Left lung (tissue), 10 donors: Measurements from ENCODE around the gene RAPGEF5. TPM values are rescaled to one million over a fixed set of nuclear protein-coding genes. Genes with fewer than 3 reads are reported as not detected.

Experiments used
- ATAC-seq: fragments of 200-7000 bp; cut with Tn5 transposase; one replicate; pipeline ENCODE4 v1.9.1; 2020; ENCODE audit warnings: moderate library complexity
- DNase-seq, 4 donors: peaks; one replicate each; pipeline ENCODE4 v3.0.0-alpha.2; 2013 to 2020
- H3K27ac ChIP-seq, 2 donors: fragments of 200-600 bp; sonication (generic) in 1 of 2; one replicate each; pipeline versions ENCODE4 v1.5.0 to v1.8.0; 2020 to 2021
- H3K27me3 ChIP-seq, 2 donors: fragments of 200-600 bp; sonication (generic) in 1 of 2; one replicate each; pipeline versions ENCODE4 v1.5.0 to v1.8.0; 2020 to 2021
- H3K36me3 ChIP-seq, 2 donors: fragments of 200-600 bp; sonication (generic) in 1 of 2; one replicate each; pipeline versions ENCODE4 v1.5.0 to v1.8.0; 2020 to 2021
- H3K4me1 ChIP-seq, 2 donors: fragments of 200-600 bp; one replicate each; pipeline ENCODE4 v1.8.0; 2021
- H3K4me3 ChIP-seq, 2 donors: fragments of 200-600 bp; sonication (generic) in 1 of 2; one replicate each; pipeline versions ENCODE4 v1.5.0 to v1.8.0; 2020 to 2021; ENCODE audit warnings: mild to moderate bottlenecking in 1 of 2
- H3K9me3 ChIP-seq, 2 donors: fragments of 200-600 bp; sonication (generic) in 1 of 2; one replicate each; pipeline versions ENCODE4 v1.5.0 to v1.8.0; 2020 to 2021
- intact Hi-C, 2 donors: fragments of 100-400 bp; cut with DNase I; formaldehyde crosslinking; loops; one replicate each; pipeline versions ENCODE4 v1.11.2 to v1.14.2; 2022
- polyA plus RNA-seq, 6 donors: library from polyadenylated mRNA; unstranded; fragments of 120-200 nt; gene quantifications; one replicate each; pipeline ENCODE4 v1.2.1, GENCODE V29; 2013; ENCODE audit not compliant: insufficient read length in 6 of 6
- total RNA-seq, 2 donors: library from RNA; stranded (reverse); fragmentation: NEBNext Ultra II Directional; extraction: Animal tissue kit (Norgen Biotek cat#: 25700); gene quantifications; one replicate each; pipeline ENCODE4 v1.2.1, GENCODE V29; 2021
- TF ChIP-seq, protein P1 (sequence below), 2 donors: fragments of 200-600 bp; sonication (generic) in 1 of 2; IDR thresholded peaks; one replicate each; pipeline versions ENCODE4 v1.5.0 to v1.8.0; 2021; ENCODE audit warnings: antibody characterized with exemption in 2 of 2
- donor health status: DM: no; HTN: yes; CAD: no.
- donor health status: DM: no; HTN: no; CAD: no.

RAPGEF5 gene
- total and polyA plus RNA-seq, 8 donors, result 44.2 to 98.7 (median 81.7) TPM

DNA sequence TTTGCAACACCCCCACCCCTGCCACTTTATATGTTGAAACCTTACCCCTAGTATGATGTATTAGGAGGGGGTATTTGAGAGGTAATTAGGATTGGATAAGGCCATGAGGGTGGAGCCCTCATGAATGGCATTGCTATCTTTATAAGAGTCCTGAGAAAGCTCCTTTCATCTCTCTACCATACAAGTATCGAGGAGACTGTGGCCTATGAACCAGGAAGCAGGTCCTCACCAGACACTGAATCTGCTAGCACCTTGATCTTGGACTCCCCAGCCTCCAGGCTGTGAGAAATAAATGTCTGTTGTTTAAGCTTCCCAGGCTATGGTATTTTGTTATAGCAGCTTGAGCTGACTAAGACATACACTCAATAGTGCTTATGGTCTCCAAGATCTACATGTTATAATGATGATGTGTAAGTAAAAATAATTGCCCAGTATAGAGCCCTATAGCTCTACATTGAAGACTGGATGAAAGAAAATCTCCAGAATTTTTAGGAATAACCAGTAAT lies 188.8 kb downstream of the RAPGEF5 start:
- TF ChIP-seq, protein P1, sequence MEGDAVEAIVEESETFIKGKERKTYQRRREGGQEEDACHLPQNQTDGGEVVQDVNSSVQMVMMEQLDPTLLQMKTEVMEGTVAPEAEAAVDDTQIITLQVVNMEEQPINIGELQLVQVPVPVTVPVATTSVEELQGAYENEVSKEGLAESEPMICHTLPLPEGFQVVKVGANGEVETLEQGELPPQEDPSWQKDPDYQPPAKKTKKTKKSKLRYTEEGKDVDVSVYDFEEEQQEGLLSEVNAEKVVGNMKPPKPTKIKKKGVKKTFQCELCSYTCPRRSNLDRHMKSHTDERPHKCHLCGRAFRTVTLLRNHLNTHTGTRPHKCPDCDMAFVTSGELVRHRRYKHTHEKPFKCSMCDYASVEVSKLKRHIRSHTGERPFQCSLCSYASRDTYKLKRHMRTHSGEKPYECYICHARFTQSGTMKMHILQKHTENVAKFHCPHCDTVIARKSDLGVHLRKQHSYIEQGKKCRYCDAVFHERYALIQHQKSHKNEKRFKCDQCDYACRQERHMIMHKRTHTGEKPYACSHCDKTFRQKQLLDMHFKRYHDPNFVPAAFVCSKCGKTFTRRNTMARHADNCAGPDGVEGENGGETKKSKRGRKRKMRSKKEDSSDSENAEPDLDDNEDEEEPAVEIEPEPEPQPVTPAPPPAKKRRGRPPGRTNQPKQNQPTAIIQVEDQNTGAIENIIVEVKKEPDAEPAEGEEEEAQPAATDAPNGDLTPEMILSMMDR (IDR thresholded peaks at IDR 0.05), result no peak

DNA sequence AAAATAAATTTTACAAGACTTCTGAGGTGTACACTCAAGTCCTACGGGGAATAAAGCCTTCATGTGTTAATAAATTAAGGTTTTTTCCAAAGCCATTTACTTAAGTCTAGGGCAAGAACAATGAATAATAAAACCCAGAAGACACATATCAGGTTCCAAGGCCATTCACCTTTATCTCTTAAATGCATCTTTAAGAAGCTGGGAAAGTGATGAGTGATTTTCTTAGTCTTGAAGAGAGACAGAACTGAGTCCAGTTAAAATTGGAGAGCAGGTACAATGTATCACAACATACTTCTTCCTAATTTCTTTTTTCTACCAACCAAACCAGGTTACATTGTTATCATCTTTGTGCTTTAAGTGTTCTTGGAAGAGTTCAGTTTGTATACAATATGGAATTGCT lies 189.5 kb downstream of the RAPGEF5 start:
- ATAC-seq (no peak), DNase-seq (no peak)
- peaks cover 0 to 9% of the 10 kb centered on the region in 2 donors for H3K36me3 ChIP-seq
- TF ChIP-seq, protein P1 (IDR thresholded peaks at IDR 0.05), result no peak
- intact Hi-C loops, result no loop called here
- H3K4me3 ChIP-seq, result no peak overlapping the region
- no peaks in the 10 kb centered on the region for H3K4me1 ChIP-seq
- H3K9me3 ChIP-seq, result no peaks in the 10 kb centered on the region
- no peak overlapping the region for H3K27ac ChIP-seq
- no peaks in the 10 kb centered on the region for H3K27me3 ChIP-seq

More for the DNA sequence above, 188.8 kb downstream of the RAPGEF5 start:
- no peaks in the 10 kb centered on the region for H3K9me3 ChIP-seq
- H3K36me3 ChIP-seq, result peaks cover 0 to 9% of the 10 kb centered on the region in 2 donors
- H3K4me1 ChIP-seq, result no peaks in the 10 kb centered on the region
- intact Hi-C loops, result no loop called here
- no peak overlapping the region for H3K4me3 ChIP-seq
- no peak overlapping the region for H3K27ac ChIP-seq
- no peaks in the 10 kb centered on the region for H3K27me3 ChIP-seq
- DNase-seq (no peak), ATAC-seq (no peak)

DNA sequence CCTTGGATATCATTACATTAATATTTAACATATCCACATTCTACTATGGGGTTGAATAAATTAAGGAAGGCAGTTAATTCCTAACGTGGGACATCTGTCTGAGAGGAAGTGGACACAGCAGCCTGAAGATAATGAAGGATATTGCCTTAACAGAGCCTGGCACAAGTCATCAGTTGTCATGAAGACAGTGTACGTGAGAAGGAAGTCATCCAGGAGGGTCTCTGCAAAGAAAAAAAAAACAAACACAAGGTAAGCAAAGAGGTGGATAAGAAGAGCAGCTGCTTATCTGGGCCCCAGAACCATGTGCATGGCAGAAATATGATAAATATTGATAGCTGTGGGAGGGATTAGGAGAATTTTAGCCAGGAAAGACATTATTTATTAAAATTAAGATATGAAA lies 190.0 kb downstream of the RAPGEF5 start:
- DNase-seq, result no peak
- ATAC-seq, result no peak
- no peaks in the 10 kb centered on the region for H3K9me3 ChIP-seq
- H3K27ac ChIP-seq, result no peak overlapping the region
- TF ChIP-seq, protein P1 (IDR thresholded peaks at IDR 0.05), result no peak
- H3K4me1 ChIP-seq, result no peaks in the 10 kb centered on the region
- H3K27me3 ChIP-seq, result no peaks in the 10 kb centered on the region
- H3K4me3 ChIP-seq, result no peak overlapping the region
- H3K36me3 ChIP-seq, result peaks cover 0 to 9% of the 10 kb centered on the region in 2 donors
- intact Hi-C loops, result no loop called here

DNA sequence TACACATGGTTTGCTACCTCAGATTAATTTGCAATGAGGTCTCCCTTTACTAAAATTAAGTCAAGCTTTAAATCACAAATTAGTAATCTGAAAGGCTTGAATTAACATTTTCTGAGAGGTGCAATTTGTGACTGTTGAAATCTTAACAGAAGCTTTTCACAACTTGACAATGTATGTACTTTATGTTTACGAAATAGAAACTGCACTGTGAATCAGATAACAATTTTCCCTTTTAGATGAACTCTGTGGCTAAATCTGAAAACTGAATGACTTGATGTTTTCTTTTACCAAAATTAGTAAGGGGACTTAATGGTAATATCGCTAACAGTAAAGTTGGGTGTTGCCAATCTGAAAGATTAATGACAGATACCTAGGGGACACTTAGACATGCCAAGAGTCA lies 197.6 kb downstream of the RAPGEF5 start:
- Histone ChIP-seq H3K4me3 (no peak overlapping the region), H3K9me3 (no peaks in the 10 kb centered on the region), H3K4me1 (no peaks in the 10 kb centered on the region), H3K36me3 (peaks cover 0 to 29% of the 10 kb centered on the region in 2 donors), H3K27me3 (no peaks in the 10 kb centered on the region), H3K27ac (no peak overlapping the region)
- TF ChIP-seq, protein P1 (IDR thresholded peaks at IDR 0.05), result no peak
- intact Hi-C loops, result no loop called here
- ATAC-seq (no peak), DNase-seq (no peak)

DNA sequence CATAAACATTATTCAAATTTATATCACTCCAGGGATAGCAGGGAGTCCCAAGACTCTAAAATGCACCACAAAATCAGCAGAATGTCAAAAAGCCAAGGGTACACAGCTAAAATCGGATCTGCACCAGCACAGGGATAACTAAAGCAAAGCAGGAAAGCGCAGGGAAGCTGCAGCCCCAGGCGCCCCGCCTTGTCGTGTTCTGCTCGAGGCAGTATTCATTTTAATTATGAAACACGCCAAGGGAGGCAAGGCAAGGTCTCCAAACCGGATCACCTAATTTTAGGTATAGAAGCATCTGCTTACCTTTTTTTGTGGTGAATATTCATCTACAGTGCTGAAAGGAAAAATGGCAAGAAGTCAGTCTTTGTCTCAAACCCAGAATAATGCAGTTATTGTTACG lies 199.4 kb downstream of the RAPGEF5 start:
- Histone ChIP-seq H3K36me3 (peaks cover 0 to 29% of the 10 kb centered on the region in 2 donors), H3K4me1 (no peaks in the 10 kb centered on the region), H3K9me3 (no peaks in the 10 kb centered on the region), H3K4me3 (no peak overlapping the region), H3K27ac (no peak overlapping the region), H3K27me3 (no peaks in the 10 kb centered on the region)
- TF ChIP-seq, protein P1 (IDR thresholded peaks at IDR 0.05), result no peak
- DNase-seq (no peak), ATAC-seq (no peak)
- intact Hi-C loops, result no loop called here
